HL-60 (cell line): ENCODE data around the gene SPDEF.

Source experiments
- DNase-seq, 2 experiments: peaks; one replicate each; pipeline ENCODE4 v3.0.0-alpha.2; 2010 to 2020; ENCODE audit warnings: low read depth in 1 of 2, low spot score in 1 of 2
- H3K27ac ChIP-seq: fragments of 250-450 bp; sonication (Bioruptor Pico); replicated peaks from 2 replicates; pipeline ENCODE4 v1.5.1; 2020; ENCODE audit warnings: mild to moderate bottlenecking, moderate library complexity
- H3K27me3 ChIP-seq: fragments of 250-450 bp; sonication (Bioruptor Pico); 2 replicates; pipeline ENCODE4 v1.5.1; 2021; ENCODE audit warnings: mild to moderate bottlenecking, moderate library complexity; ENCODE audit not compliant: insufficient read depth, poor library complexity, severe bottlenecking
- H3K4me3 ChIP-seq: replicated peaks from 2 replicates; pipeline ENCODE4 v1.5.1; 2011; ENCODE audit warnings: mild to moderate bottlenecking, control low read depth, low read length; ENCODE audit not compliant: insufficient read depth
- GABPA ChIP-seq: IDR thresholded peaks from 2 replicates; pipeline ENCODE4 v1.6.1; 2012; ENCODE audit warnings: low read depth
- POLR2AphosphoS5 ChIP-seq: IDR thresholded peaks from 2 replicates; pipeline ENCODE4 v1.6.1; 2012; ENCODE audit warnings: low read depth
- SPI1 ChIP-seq: IDR thresholded peaks from 2 replicates; pipeline ENCODE4 v1.6.1; 2012; ENCODE audit warnings: low read depth, mild to moderate bottlenecking, borderline replicate concordance
- TF ChIP-seq, protein P1 (sequence below): IDR thresholded peaks from one replicate; pipeline ENCODE4 v1.5.1; 2011; ENCODE audit warnings: low read length, control low read depth, inconsistent platforms; ENCODE audit not compliant: insufficient read depth
- TF ChIP-seq, protein P2 (sequence below): IDR thresholded peaks from 2 replicates; pipeline ENCODE4 v1.6.1; 2012; ENCODE audit warnings: low read depth; ENCODE audit not compliant: insufficient replicate concordance

The SPDEF gene

DNA sequence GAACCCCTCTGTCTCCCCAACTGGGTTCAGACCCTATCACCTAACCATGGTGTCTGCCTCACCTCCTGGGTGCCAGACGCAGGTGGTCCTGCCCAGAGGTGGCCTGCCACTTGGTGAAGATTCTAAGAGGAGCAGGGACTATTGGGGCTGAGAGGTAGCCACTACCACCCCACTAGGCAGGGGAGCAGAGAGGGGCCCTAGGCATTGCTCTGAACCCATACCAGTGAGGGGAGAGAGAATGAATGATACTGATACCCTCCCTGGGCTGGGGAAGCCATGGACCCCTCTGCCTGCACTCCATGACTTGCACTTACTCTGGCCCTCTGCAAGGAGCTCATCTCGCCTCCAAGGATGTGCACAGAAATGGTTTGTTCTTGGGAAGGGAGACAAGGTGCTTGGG, 31.7 kb upstream of the SPDEF start:
- H3K4me3 ChIP-seq: no peak overlapping the region
- H3K27ac ChIP-seq: no peak overlapping the region
- no peak for DNase-seq
- H3K27me3 ChIP-seq: no peaks in the 10 kb centered on the region
- TF ChIP-seq SPI1 (no peak), GABPA (no peak), POLR2AphosphoS5 (no peak)
- TF ChIP-seq, protein P1, sequence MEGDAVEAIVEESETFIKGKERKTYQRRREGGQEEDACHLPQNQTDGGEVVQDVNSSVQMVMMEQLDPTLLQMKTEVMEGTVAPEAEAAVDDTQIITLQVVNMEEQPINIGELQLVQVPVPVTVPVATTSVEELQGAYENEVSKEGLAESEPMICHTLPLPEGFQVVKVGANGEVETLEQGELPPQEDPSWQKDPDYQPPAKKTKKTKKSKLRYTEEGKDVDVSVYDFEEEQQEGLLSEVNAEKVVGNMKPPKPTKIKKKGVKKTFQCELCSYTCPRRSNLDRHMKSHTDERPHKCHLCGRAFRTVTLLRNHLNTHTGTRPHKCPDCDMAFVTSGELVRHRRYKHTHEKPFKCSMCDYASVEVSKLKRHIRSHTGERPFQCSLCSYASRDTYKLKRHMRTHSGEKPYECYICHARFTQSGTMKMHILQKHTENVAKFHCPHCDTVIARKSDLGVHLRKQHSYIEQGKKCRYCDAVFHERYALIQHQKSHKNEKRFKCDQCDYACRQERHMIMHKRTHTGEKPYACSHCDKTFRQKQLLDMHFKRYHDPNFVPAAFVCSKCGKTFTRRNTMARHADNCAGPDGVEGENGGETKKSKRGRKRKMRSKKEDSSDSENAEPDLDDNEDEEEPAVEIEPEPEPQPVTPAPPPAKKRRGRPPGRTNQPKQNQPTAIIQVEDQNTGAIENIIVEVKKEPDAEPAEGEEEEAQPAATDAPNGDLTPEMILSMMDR: no peak
- TF ChIP-seq, protein P2, sequence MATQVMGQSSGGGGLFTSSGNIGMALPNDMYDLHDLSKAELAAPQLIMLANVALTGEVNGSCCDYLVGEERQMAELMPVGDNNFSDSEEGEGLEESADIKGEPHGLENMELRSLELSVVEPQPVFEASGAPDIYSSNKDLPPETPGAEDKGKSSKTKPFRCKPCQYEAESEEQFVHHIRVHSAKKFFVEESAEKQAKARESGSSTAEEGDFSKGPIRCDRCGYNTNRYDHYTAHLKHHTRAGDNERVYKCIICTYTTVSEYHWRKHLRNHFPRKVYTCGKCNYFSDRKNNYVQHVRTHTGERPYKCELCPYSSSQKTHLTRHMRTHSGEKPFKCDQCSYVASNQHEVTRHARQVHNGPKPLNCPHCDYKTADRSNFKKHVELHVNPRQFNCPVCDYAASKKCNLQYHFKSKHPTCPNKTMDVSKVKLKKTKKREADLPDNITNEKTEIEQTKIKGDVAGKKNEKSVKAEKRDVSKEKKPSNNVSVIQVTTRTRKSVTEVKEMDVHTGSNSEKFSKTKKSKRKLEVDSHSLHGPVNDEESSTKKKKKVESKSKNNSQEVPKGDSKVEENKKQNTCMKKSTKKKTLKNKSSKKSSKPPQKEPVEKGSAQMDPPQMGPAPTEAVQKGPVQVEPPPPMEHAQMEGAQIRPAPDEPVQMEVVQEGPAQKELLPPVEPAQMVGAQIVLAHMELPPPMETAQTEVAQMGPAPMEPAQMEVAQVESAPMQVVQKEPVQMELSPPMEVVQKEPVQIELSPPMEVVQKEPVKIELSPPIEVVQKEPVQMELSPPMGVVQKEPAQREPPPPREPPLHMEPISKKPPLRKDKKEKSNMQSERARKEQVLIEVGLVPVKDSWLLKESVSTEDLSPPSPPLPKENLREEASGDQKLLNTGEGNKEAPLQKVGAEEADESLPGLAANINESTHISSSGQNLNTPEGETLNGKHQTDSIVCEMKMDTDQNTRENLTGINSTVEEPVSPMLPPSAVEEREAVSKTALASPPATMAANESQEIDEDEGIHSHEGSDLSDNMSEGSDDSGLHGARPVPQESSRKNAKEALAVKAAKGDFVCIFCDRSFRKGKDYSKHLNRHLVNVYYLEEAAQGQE: no peak

DNA sequence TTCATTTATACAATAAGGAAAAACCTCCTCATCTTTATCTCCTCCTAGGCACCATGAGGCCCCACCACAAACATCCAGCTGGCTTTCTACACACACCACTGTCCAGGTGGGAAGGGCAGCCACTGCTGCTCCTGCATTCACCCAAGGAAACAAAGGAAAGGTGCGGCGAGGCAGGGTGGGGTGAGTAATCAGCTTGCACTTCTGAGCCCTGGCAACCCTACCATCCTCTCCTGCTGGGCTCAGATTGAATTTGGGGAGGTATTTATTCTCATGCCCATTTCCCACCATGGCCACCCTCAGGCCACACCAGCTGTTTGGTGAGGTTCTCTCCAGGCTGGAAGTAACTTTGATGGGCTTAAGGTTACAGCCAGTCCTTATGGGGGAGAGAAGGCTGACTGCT, 31.2 kb upstream of the SPDEF start:
- no peak for TF ChIP-seq POLR2AphosphoS5
- no peak overlapping the region for H3K27ac ChIP-seq
- DNase-seq: no peak
- no peaks in the 10 kb centered on the region for H3K27me3 ChIP-seq
- H3K4me3 ChIP-seq: no peak overlapping the region

DNA sequence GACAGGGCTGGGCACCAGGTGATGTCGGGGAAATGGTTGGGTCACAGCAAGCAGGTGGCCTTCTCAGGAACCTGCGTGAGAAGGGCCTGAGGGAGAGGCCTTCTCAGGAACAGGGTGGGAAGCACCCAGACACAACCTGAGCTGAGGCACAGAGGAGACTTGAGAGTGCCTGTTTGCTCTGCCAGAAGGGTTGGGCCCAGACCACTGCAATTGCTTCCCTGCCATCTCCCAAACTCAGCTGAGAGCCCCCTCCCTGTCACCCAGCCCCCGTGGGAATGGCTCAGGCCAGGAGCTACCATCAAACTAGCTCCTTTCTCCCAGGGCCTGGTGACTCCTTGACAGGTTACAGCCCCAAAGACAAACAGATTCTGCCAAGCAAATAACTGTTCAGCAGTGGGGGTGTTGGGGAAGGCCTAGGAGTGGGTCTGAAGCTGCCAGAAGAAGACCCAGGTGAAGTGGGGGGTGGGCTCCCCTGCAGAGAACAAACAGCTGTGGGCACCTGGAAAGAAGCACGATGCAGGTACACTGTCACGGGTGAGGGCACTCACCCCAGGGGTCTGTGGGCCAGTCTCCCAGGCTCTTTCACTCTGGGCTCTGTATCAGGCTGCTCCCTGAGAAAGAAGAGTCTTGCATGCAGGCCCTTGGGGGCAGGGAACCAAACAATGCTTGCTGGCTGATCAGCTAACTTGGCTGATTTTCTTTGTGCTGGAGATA, 30.4 kb upstream of the SPDEF start:
- H3K4me3 ChIP-seq: no peak overlapping the region
- H3K27ac ChIP-seq: no peak overlapping the region
- TF ChIP-seq, protein P2: no peak
- TF ChIP-seq POLR2AphosphoS5 (no peak), GABPA (no peak), SPI1 (no peak)
- TF ChIP-seq, protein P1: no peak
- no peaks in the 10 kb centered on the region for H3K27me3 ChIP-seq
- DNase-seq: no peak

DNA sequence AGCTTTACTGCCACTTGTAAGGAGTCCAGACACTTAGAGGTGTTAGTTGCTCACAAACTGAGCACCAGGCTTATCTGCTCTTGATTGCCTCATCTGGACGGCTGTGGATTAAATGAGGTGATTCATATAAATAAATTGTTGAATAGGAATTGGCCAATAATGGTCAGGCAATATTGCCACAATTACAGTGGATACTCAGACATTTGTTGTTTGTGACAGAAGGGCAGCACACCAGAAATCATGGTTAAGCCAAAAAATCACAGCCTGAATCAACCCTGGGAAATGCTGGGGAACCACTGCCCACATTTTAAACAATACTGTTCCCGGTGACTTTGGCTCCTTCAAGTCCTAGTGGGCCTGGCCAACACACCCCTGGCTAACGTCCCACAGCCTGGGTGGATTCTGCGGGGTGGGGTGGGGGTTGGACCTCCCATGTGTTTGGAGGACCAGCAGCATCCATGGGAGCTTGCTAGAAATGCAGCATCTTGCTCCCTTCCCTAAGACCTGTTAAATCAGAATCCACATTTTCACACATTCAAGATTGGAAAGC, 29.5 kb upstream of the SPDEF start:
- TF ChIP-seq SPI1 (no peak), POLR2AphosphoS5 (no peak), GABPA (no peak)
- TF ChIP-seq, protein P2: no peak
- TF ChIP-seq, protein P1: no peak
- H3K27me3 ChIP-seq: no peaks in the 10 kb centered on the region
- no peak for DNase-seq
- H3K4me3 ChIP-seq: no peak overlapping the region
- no peak overlapping the region for H3K27ac ChIP-seq
